C4-2B (cell line): ENCODE data around the gene GTF2IRD1.
"Not testable (repeated sequence)": the region's sequence is repeated elsewhere in the genome, so short reads cannot be mapped to it uniquely, and the experiment has no call there.

ENCODE experiments used
- H3K27ac ChIP-seq: fragments of 450-650 bp; 2 replicates; pipeline ENCODE4 v1.5.1; 2017
- CTCF ChIP-seq: fragments of 450-650 bp; conservative IDR thresholded peaks from 2 replicates; pipeline ENCODE4 v1.5.1; 2017; ENCODE audit warnings: mild to moderate bottlenecking
- ZFX ChIP-seq: fragments of 450-650 bp; IDR thresholded peaks from 2 replicates; pipeline ENCODE4 v1.6.1; 2017

The GTF2IRD1 gene

DNA sequence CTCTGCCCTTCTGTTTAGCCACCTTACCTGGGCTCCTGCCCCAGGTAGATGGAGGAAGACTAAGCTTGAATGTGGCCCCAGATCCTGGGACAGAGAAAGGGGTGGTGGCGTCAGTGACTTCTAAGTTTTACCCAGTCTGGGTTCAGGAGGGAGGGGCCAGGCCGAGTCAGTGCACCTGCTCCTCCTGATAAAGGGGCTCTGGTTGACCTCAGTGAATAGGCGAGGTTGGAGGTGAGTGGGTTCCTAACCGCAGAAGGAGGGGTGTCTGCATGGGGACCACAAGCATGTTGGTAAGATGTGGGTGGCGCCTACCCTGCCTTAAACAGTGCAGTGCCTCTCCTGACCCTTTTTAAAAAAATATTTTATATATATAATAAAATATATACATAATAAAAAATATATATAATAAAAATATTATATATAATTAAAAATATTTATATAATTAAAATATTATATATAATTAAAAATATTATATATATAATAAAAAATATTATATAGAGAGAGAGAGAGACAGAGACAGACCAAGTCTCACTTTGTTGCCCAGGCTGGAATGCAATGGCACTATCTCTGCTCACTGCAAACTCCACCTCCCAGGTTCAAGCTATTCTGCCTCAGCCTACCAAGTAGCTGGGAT lies 106.5 kb downstream of the GTF2IRD1 start:
- no peak overlapping the region for H3K27ac ChIP-seq
- TF ChIP-seq CTCF (no peak), ZFX (no peak)

GRCh38 chr7:74561898-74562613 lies 108.3 kb downstream of the GTF2IRD1 start:
- no peak for TF ChIP-seq ZFX
- no peak for TF ChIP-seq CTCF
- H3K27ac ChIP-seq, result no peak overlapping the region

DNA sequence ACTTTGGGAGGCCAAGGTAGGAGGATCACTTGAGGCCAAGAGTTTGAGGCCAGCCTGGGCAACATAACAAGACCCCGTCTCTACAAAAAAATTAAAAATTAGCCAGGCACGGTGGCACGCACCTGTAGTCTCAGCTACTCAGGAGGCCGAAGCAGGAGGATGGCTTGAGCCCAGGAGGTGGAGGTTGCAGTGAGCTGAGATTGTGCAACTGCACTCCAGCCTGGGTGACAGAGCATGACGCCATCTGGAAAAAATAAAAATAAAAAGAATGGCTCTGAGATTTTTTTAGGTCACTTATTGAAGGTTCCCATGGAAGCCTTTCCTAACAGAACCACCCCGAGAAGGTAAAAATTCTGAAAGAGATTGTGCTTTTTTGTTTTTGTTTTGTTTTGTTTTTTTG lies 109.9 kb downstream of the GTF2IRD1 start:
- not testable (repeated sequence) for H3K27ac ChIP-seq

DNA sequence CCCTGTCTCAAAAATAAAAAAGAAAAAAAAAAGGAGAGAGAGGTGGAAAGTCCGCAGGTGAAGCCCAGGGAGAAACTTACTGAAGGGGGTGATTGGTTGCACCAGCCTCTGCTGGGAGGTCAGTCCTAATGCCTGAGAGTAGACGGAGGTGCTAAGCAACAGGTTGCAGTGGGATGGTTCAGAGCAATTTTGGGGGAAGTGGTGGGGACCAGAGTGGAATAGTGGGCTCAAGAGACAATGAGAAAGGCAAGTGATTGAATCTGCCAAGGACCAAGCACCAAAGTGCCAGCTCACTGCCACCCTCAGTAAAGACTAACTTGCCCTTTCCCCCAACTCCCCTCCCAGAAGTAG lies 113.6 kb downstream of the GTF2IRD1 start:
- TF ChIP-seq ZFX (no peak), CTCF (no peak)
- no peak overlapping the region for H3K27ac ChIP-seq

DNA sequence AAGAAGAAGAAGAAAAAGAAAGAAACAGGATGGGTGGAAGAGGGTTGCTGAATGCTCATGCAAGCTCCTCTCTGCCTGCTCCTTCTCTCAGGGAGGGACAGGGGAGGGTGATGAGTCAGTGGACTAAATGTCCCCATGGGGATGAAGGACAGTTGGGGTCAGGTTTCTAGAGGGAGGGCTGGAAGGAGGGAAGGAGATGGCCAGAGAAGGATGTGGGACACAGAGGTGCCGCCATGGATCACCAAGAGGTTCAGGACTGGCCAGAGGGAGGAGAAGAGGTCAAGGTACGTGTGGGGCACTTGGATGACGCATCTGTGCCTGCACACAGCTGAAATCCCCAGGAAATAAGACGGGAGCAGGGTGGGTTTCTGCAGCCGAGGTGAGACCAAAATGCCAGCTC lies 115.0 kb downstream of the GTF2IRD1 start:
- no peak overlapping the region for H3K27ac ChIP-seq
- no peak for TF ChIP-seq ZFX
- no peak for TF ChIP-seq CTCF

- H3K27ac ChIP-seq, result no peak overlapping the region
- TF ChIP-seq ZFX (no peak), CTCF (no peak)
These were observed 115.9 kb downstream of the GTF2IRD1 start for GRCh38 chr7:74569501-74570075.

- TF ChIP-seq CTCF (no peak), ZFX (no peak)
- H3K27ac ChIP-seq, result no peak overlapping the region
These were observed 116.9 kb downstream of the GTF2IRD1 start for GRCh38 chr7:74570533-74571156.
